Non-pigmented ciliary epithelial cell (primary cell): ENCODE data around the gene CCL4L2.
"Not testable (repeated sequence)": the region's sequence is repeated elsewhere in the genome, so short reads cannot be mapped to it uniquely, and the experiment has no call there.

ENCODE experiments used
- DNase-seq: peaks from one replicate; pipeline ENCODE4 v3.0.0-alpha.2; 2010; ENCODE audit warnings: low read depth

Gene CCL4L2

DNA sequence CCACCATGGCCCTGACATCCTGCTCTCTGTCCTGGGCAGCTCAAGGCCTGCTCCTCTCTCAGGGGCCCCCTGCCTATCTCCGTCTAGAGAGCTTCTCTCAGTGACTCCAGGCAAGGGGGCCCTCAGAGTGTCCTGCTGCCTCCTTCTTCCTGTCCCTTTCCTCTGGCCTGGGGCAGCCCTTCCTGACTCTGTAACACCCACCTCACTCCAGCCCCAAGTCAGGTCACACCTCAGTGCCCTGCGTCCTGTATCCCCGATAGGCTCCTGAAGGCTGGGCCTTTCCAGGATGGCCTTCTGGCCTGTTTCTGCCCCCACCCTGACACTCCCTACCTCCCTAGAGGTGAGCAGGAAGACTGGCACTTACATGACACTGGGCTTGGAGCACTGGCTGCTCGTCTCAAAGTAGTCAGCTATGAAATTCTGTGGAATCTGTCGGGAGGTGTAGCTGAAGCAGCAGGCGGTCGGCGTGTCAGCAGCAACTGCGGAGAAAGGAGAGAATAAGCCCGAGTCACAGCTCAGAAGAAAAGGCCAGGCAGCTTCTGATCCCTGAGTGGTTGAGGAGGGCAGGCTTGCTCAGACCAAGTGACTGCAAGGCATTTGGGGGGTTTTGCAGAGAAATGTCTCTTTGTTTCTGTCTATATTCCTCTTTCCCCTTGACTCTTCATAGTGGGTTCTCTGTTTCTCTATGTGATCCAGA is 15.3 kb upstream of the CCL4L2 start:
- DNase-seq: no peak

DNA sequence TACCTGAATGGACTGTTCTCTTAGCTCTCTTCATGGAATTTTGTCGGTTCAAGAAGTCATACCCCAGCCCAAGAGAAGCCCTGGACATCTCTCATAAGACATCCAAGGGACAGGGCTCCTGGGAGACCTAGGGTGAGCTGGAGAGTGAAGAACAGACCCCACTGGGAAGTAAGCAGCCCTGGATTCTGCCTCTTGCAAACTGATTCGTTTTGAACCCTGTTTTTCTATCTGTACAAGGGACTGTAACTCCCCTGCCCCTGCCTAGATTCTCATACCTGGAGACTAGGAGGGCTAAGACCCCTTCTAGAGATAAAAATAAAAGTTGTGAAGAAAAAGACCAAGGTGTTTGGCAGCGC is 14.8 kb upstream of the CCL4L2 start:
- DNase-seq: no peak

DNA sequence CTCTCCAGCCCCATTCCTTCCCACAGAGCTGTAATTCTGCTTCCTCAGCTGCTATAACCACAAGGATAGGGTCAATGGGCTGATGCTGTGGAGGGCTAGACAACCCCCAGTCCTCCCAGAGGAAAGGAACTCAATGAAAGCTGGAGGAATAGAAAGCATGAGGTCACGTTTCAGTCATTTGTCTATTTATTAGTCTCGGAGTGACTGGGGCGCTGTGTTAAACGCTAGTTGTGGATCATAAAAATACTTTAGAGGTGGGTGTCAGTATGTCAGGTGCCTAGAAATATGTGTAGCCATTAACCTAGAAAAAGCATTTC is 13.5 kb upstream of the CCL4L2 start:
- no peak for DNase-seq

DNA sequence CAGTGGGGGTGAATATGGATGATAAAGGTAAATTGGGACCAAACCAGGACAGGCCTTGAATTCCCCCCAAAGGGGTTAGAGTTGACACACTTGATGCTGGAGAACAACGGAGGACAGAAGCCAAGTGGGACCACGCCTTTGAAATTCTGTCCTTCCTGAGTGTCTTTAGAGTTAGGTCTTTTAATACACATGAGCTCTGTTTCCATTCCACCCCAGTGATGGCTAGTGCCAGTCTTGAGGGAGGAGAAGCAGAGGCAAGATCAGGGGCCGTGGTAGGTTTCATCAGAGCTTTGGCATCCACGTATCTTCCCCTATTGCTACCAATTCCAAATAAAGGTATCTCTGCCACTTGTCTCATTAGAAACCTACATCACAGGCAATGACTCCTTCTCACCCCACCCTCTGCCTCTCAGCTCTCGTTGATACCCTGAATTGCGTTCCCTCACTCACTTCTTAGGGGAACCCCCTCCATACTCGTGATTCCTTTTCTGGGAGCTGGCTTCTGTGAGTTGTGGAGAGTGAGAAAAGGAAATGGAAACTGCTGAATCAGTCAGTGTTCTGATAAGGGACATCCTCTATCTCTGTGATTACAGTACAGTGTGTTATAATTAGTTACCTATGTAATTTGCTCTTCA is 11.9 kb upstream of the CCL4L2 start:
- no peak for DNase-seq

DNA sequence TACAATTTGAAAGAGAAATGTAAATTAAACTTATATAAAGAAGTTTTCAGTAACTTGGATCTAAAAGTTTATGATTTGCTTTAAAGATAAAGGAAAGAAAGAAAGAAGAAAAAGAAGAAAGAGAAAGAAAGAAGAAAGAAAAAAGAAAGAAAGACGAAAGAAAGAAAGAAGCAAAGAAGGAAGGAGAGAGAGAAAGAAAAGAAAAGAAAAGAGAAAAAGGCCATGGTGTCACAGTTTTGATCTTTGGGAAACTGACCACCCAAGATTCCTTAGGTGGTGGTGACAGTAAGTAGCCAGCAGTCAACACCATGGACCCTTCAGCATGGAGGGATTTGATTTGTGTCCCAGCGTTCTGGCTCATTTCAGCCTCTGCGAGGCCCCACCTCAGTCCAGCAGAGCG is 9.8 kb upstream of the CCL4L2 start:
- DNase-seq: not testable (repeated sequence)

DNA sequence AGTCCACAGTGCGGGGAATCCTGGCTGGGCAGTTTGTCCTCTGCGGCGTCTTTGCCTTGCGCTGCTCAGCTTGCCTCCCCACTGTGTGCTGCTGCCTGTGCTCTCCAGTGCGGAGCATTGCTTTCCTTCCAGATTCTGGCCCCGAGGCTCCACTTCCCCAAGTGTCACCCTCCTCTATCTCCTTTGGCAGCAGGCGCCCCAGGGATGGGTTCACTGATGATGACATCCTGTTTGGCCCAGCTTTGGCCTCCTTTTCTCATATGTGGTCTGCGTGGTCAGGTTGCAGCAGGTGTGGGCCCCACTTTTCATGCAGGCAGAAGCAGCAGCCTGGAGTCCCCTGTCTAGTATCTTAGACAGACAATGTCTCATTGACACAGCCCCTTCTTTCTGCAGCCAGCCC is 9.4 kb upstream of the CCL4L2 start:
- not testable (repeated sequence) for DNase-seq

DNA sequence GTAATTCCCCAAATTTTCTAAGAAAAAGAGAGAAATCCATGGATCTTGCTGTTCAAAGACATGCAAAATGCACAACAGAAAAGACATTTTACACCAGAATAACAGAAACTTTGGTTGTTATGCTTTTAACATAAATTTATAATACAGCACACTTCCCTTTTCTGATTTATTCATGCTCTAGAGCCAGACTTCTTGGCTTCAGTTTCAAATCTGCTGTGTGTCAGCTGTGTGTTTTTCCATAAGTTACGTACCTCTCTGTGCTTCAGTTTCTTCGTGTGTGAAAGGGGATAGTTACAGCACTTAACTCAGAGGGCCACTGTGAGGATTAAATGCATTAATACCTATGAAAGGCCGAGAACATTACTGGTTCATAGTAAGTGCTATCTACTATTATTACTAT is 7.5 kb upstream of the CCL4L2 start:
- no peak for DNase-seq

DNA sequence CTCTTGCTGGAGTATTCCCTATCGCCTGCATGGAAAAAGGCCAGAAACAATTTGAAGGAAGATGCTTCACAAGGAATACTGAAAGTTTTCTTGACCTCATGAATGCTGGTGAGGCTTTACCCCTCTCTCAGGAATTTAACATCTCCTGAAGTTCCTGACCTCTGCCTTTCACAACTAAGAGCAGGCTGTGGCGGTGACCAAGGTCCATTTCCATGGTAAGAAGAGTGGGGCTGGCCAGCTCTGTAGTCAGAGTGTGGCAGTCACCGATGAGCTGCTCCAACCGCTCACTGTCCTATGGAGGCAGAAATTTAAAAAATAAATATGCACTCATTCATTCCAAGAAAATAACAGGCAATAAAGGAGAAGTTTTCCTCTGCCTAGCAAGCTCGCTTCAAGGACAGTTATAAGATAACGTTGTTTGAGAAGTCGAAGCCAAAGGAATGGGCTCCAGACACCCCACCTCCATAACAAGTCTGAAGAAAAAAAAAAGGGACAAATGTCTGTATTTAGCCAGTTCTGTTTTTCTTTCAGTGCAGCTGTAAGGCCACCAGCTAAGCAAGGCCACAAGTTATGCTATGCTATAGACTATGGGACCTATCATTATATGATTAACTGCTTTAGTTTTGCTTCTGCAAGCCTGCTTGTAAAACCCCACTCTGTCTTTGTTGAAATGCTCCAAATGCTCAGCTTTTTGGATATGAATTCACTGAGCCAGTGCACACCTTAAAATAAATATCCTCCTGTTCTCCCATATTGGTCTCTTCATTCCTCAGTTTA is 6.0 kb upstream of the CCL4L2 start:
- DNase-seq: no peak

DNA sequence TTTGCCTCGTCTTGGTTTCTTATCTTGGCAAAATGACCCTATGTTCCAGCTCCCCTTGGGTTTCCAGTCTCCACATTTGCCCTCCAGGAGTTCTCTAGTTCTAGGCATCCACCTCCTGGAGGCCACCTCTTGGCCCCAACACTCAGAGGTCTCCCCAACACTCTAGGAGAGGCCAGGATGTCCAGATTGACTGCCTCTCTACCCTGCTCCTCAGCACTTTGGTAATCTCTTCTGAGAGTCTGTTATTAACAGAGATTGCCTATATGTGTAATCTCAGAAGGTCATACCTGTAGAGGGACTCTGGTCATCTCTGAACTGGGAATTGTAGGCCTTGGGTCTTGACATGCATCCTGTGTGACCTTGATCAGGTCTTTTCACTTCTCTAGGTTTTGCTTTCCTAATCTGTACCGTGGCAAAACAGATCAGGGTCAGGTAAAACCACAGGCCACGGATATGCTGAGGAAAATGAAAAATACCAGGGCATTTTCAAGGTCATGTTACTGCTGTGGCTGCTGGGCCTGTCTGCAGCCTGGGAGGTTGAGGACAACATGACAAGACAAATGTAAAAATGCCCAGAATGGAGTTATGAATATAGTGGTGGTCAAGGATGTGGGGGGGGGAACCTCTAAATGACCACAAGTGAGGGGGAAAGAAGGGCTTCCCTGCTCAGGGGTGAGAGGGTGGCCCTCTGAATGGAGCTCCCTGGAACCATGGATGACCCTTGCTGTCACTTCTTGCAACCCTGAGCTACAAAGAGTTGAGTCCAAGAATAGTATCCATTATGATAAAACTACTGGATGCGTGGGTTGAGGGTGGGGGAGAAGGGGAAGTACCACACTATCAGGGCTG is 5.0 kb upstream of the CCL4L2 start:
- DNase-seq: no peak

DNA sequence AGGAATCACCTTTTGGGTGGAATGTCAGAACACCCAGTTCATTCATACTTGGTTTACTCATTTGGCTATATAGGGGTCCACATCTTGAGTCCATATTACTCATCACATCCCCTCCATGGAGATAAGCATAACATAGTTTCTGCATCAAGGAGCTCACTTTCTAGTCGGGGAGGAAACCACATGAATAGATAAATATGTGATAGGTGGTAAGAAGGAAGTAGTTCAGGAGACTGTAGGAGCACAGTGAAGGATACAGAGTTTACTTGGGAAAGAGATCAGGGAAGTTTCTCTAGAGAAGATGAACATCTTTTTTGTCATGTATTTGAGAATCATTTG is 4.4 kb upstream of the CCL4L2 start:
- not testable (repeated sequence) for DNase-seq

DNA sequence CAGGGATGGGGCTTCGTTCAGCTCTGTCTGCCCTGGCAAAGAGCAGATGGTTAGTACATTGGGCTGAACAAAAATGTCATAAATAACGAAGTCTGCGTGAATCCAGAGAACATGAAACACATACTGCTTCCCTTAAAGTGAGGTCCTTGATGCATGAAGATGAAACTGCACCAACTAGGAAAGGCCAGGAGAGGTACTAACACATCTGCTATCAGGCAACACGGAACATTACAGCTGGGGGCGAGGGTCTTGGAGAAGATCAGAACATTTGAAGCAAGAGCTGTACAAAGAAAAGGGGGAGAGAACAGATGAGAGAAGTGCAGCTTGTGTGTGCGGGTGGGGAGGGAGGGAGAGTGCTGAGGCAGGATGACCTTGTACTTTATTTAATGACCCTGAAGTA is 3.5 kb upstream of the CCL4L2 start:
- DNase-seq: not testable (repeated sequence)

DNA sequence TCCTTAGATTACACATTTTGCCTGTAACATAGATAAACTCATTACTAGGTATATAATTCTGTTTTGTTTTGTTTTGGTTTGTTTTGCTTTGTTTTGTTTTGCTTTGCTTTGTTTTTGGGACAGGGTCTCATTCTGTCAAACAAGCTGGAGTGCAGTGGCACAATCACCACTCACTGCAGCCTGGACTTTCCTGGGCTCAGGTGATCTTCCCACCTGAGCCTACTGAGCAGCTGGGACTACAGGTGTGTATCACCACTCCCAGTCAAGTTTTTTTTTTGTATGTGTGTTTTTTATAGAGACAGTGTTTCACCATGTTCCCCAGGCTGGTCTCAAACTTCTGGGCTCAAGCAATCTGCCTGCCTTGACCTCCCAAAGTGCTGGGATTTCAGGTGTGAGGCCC is 1.3 kb upstream of the CCL4L2 start:
- DNase-seq: no peak

DNA sequence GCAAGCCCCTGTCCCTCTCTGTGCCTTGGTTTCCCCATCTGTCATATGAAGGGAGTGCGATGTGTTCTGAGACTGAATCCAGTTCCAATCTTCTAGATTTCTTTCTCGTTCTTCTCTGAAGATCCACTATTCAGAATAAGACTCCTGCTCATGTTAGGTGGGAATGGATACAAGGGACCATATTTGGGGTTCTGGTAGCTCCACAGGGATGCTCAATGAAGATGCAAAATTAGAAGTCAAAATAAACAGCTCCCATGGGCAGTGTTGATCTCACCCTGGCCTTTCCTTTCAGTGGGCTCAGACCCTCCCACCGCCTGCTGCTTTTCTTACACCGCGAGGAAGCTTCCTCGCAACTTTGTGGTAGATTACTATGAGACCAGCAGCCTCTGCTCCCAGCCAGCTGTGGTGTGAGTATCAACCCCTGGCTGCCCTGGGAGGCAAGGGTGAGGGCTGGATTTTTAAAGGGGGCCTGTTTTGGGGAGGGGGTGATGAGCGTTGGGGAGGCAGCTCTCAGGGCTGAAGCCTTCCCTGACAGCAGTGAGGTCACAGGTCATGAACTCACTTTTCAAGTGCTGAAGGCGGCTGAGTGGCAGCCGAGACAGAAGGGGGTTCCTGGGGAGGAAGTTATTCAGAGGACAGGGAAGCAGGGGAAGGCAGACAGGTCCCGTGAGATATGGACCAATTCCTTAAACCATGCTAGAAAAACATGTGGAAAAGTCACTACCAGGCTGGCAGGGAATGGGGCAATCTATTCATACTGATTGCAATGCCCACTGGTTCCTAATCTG is 815 bp downstream of the CCL4L2 start:
- not testable (repeated sequence) for DNase-seq

DNA sequence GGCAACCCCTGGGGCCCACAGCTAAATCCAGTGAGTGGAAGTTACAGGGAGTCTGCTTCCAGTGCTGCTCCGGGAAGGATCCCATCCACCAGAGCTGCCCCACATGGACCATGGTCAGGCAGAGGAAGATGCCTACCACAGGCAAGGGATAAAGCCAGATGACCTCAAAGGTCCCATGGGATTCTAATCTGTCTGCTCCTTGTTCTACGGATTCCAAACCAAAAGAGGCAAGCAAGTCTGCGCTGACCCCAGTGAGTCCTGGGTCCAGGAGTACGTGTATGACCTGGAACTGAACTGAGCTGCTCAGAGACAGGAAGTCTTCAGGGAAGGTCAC is 1.4 kb downstream of the CCL4L2 start:
- DNase-seq: no peak

DNA sequence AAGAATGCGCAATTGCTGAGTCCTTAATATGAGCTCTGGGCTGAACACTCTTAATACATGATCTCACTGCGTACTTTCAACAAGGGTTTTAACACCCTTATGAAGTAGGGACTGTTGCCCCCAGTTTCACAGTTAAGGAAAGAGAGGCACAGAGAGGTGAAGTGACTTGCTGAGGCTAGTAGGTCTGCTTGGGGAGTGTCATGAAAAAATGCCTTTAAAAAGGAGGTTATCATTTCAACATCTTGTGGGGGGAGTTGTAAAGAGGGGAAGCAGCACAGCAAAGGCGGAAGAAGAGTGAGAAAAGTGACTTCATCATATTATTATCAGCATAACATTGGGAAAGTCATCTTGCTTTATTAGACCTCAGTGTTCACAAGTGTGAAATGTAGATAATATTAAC is 2.1 kb downstream of the CCL4L2 start:
- DNase-seq: no peak

DNA sequence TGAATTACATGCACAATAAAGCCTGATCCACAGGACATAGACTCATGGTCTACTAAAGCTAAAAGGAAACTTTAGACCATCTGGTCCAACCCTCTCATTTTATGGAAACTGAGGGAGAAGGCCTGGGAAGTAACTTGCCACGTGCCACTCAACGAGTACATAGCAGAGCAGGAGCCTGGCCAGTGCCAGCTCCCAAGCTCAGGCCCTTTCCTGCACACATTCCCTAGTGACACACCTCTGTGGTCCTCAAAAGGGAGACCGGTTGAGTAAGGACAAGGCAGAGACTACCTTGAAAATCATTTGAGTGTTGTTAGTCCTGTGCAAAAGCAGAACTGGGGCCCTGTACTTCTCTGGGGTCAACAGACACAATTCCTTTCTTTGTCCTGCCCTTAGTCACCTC is 2.8 kb downstream of the CCL4L2 start:
- DNase-seq: no peak

DNA sequence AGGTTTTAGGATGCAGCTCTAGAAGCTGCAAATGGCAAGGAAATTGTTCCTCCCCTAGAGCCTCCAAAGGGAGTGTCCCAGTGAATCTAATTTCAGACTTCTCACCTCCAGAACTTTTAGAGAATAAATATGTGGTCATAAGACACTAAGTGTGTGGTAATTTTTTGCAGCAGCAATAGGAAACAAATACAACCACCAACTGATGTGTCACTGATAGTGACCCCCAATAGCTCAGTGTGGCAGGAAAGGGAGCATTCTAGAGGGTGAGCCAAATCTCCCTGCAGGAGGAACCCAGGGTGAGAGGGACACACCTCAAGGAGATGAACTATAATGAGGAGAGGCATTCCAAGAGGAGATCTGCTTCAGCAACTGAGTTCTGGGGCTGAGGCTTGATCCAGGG is 4.1 kb downstream of the CCL4L2 start:
- no peak for DNase-seq

DNA sequence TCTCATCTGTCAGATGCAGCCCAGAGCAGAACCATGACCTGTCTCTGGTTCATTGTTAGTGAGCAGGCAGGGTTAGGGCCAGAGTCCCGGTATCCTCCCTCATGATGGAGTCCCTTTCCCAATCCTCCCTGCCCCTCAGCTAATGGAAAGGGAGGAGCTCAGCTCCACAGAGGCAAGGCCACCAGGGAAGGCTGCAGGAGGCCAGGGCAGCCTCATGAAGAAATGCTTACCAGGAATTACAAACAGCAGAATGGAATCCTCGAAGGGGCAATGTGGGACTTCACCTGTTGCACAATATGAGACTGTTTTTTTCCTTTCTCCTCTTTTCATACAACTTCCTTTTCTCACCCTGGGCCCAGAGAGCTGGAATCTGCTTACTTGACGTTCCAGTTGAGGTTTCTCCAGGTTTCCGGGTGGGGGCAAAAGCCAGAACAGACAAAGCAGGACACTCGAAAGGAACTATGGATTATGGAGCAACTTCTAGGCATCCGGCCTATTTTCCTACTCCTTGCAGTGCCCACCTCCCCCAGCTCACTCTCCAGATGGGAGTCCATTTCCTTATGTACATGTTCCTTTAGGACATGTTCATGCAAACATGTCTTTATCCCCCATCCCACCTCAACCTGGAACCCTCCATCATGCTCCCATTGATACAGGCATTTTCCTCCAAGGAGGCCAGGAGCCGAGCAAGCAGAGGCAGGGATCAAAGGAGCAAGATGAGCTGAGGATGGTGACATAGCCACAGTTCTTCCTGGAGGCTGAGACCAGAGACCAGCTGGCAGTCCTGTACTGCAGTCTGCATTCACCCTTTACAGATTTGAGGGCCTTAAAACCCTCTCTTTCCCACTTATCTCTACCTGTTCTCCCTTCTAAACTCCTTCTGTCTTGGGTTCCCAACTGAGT is 4.8 kb downstream of the CCL4L2 start:
- not testable (repeated sequence) for DNase-seq

DNA sequence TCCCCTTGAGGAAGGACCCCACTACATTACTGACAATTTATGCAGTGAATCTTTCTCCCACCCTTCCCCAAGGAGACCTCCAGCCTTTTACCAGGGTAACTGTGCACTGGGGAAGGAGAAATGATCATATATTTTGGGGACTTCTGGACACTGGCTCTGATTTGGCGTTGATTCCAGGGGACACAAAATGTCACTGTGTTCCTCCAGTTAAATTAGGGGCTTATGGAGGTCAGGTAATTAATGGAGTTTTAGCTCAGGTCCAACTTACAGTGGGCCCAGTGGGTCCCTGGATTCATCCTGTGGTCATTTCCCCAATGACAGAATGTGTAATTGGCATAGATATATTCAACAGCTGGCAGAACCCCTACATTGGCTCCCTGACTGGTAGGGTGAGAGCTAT is 8.7 kb downstream of the CCL4L2 start:
- not testable (repeated sequence) for DNase-seq

DNA sequence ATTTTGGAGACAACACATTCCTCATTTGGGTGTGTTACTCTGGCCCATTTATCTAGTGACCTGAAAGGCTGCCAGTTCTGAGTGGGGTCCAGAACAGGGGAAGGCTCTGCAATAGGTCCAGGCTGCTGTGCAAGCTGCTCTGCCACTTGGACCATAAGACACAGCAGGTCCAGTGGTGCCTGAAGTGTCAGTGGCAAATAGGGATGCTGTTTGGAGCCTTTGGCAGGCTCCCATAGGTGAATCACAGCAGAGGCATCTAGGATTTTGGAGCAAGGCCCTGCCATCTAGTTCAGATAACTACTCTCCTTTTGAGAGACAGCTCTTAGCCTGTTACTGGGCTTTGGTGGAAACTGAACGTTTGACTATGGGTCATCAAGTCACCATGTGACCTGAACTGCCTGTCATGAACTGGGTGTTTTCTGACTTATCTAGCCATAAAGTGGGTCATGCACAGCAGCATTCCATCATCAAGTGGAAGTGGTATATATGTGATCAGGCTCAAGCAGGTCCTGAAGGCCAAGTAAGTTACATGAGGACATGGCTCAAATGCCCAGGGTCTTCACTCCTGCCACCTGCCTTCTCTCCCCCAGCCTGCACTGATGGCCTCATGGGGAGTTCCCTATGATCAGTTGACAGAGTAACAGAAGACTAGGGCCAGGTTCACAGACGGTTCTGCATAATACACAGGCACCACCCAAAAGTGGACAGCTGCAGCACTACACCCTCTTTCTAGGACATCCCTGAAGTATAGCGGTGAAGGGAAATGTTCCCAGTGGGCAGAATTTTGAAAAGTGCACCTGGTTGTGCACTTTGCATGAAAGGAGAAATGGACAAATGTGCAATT is 10.1 kb downstream of the CCL4L2 start:
- DNase-seq: not testable (repeated sequence)
